GM12801 (cell line): ENCODE data around the gene ST6GALNAC1.

Source experiments
- TF ChIP-seq, protein P1 (sequence below): IDR thresholded peaks from one replicate; pipeline ENCODE4 v1.5.1; 2011; ENCODE audit warnings: control low read depth; ENCODE audit not compliant: insufficient read length; ENCODE audit errors: extremely low read depth

The ST6GALNAC1 gene

GRCh38 chr17:76650504-76650903 is 6.9 kb upstream of the ST6GALNAC1 start:
- TF ChIP-seq, protein P1, sequence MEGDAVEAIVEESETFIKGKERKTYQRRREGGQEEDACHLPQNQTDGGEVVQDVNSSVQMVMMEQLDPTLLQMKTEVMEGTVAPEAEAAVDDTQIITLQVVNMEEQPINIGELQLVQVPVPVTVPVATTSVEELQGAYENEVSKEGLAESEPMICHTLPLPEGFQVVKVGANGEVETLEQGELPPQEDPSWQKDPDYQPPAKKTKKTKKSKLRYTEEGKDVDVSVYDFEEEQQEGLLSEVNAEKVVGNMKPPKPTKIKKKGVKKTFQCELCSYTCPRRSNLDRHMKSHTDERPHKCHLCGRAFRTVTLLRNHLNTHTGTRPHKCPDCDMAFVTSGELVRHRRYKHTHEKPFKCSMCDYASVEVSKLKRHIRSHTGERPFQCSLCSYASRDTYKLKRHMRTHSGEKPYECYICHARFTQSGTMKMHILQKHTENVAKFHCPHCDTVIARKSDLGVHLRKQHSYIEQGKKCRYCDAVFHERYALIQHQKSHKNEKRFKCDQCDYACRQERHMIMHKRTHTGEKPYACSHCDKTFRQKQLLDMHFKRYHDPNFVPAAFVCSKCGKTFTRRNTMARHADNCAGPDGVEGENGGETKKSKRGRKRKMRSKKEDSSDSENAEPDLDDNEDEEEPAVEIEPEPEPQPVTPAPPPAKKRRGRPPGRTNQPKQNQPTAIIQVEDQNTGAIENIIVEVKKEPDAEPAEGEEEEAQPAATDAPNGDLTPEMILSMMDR, result no peak

DNA sequence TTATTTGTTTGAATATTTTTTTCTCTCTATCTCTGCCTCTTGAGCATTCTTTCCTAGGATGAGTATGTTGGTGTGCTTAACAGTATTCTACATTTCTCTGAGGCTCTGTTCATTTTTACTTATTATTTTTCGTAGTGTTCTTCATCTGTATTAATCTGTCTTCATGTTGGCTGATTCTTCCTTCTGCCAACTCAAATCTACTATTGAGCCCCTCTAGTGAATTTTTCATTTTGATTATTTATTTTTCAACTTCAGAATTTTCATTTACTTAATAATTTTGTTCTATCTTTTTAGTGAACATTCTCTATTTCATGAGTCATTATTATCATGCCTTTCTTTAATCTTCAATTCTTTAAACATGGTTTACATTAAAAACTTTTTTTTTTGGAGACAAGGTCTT is 3.2 kb upstream of the ST6GALNAC1 start:
- TF ChIP-seq, protein P1, result no peak

DNA sequence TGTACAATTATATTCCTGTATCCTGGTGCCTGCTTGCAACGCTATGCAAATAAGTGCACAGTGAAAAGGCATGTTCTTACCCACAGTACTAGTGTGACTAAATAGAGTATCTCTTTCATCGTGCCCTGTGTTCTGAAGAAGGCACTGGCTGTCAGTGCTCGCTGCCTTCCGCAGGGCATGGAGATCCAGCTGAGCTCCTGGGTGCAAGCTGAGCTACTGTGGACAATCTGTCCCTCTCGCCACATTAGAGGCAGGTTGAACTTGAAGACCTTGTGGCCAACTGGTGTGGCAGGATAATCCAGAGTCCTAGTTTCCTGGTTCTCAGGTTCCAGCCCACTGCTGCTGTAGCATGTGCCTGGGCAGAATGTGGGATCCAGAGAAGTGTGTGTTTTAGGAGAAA is 1.9 kb upstream of the ST6GALNAC1 start:
- TF ChIP-seq, protein P1, result no peak

DNA sequence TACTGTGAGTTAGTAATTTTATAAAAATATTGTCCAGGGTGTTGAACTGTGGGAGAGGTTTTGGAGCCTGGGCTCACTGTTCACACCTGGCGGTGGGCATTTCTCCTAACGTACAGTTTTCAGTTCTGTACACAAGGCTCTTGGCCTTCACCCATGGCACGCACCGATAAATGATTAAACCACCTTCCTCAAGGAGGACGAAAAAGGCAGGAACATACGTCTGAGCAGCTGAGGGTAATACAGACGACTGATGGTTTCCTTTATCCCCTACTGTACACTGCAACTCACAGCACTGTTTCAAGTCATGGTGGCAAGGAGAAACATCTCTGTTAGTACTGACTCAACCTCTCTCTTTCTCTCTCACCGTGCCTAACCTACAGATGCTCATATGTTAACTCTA is 1.4 kb upstream of the ST6GALNAC1 start:
- TF ChIP-seq, protein P1, result no peak

GRCh38 chr17:76642994-76643393 is 563 bp downstream of the ST6GALNAC1 start:
- TF ChIP-seq, protein P1, result no peak

DNA sequence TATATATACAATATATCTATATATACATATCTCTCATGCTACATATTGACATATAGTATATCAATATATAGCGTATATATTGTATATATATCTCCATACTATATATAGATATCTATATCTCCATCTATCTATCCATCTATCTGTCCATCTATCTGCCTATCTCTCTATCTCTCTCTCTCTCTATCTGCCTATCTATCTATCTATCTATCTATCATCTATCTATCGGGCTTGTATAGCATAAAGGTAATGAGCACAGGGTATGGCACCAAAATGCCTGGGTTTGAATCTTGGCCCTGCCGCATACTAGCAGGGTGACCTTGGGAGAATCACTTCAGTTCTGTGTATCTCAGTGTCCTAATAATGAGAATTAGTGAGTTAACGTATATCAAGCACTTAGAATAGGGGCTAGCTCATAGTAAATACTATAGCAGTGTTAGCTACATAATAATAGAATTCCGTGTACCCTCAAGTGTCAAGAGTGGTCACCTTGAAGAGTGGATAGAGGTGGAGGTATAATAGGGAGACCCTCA is 1.5 kb downstream of the ST6GALNAC1 start:
- TF ChIP-seq, protein P1, result no peak

DNA sequence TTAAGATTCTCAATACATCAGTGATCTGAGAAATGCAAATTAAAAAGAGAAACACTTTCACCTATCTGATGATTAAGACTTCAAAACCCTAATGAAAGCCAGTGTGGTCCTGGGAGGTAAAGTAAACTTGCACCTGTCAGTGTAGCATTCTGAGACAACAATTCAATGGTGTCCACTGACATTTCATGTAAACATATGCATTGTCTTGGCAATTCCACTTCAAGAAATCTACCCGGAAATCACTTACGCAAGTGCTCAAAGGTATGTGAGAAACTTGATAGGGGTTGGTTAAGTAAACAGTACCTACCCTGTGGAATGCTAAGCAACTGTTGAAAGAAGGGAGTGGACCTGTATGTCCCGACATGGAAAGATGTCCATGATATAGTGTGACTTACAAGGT is 2.1 kb downstream of the ST6GALNAC1 start:
- TF ChIP-seq, protein P1, result no peak
